Loucy (cell line): ENCODE results near the gene DESI2.

Source experiments
- H2AFZ ChIP-seq: fragments of 200-600 bp; sonication (generic); 2 replicates; pipeline ENCODE4 v1.6.0; 2016; ENCODE audit warnings: antibody characterized with exemption, mild to moderate bottlenecking, low read length, moderate library complexity
- H3F3A ChIP-seq: fragments of 200-600 bp; 2 replicates; pipeline ENCODE4 v1.6.0; 2016; ENCODE audit warnings: antibody characterized with exemption, low read depth, mild to moderate bottlenecking
- H3K27me3 ChIP-seq: fragments of 200-600 bp; sonication (generic); 2 replicates; pipeline ENCODE4 v1.6.1; 2014; ENCODE audit warnings: low read length, mild to moderate bottlenecking; ENCODE audit not compliant: insufficient read depth, poor library complexity, severe bottlenecking
- H3K36me3 ChIP-seq: fragments of 200-600 bp; sonication (generic); 2 replicates; pipeline ENCODE4 v1.6.1; 2016; ENCODE audit warnings: low read length; ENCODE audit not compliant: insufficient read depth
- H3K4me1 ChIP-seq: fragments of 200-600 bp; sonication (generic); 2 replicates; pipeline ENCODE4 v1.5.1; 2014; ENCODE audit warnings: low read length, mild to moderate bottlenecking; ENCODE audit not compliant: insufficient read depth, poor library complexity, severe bottlenecking
- H3K4me2 ChIP-seq: fragments of 200-600 bp; sonication (generic); 2 replicates; pipeline ENCODE4 v1.6.0; 2014; ENCODE audit warnings: antibody characterized with exemption, low read length, low read depth, mild to moderate bottlenecking; ENCODE audit not compliant: poor library complexity, severe bottlenecking
- H3K4me3 ChIP-seq: fragments of 200-600 bp; sonication (generic); 2 replicates; pipeline ENCODE4 v1.5.1; 2014; ENCODE audit warnings: low read length, mild to moderate bottlenecking, mixed read lengths; ENCODE audit not compliant: poor library complexity, severe bottlenecking
- H3K79me2 ChIP-seq: fragments of 200-600 bp; sonication (generic); 2 replicates; pipeline ENCODE4 v1.6.1; 2014; ENCODE audit warnings: low read length; ENCODE audit not compliant: insufficient read depth
- H3K9ac ChIP-seq: fragments of 200-600 bp; sonication (generic); 2 replicates; pipeline ENCODE4 v1.6.0; 2014; ENCODE audit warnings: mild to moderate bottlenecking, low read depth, low read length, moderate library complexity; ENCODE audit not compliant: poor library complexity, severe bottlenecking
- H3K9me2 ChIP-seq: fragments of 200-600 bp; sonication (generic); replicated peaks from 2 replicates; pipeline ENCODE4 v1.6.1; 2016; ENCODE audit warnings: low read depth, low read length, mixed read lengths
- H3K9me3 ChIP-seq: fragments of 200-600 bp; sonication (generic); 2 replicates; pipeline ENCODE4 v1.6.1; 2014; ENCODE audit warnings: mild to moderate bottlenecking, antibody characterized with exemption, low read length, low read depth; ENCODE audit not compliant: insufficient read depth
- H4K20me1 ChIP-seq: fragments of 200-600 bp; sonication (generic); 2 replicates; pipeline ENCODE4 v1.6.0; 2014; ENCODE audit warnings: antibody characterized with exemption, low read length, mild to moderate bottlenecking; ENCODE audit not compliant: insufficient read depth, poor library complexity, severe bottlenecking
- CTCF ChIP-seq: fragments of 200-600 bp; sonication (generic); conservative IDR thresholded peaks from 2 replicates; pipeline ENCODE4 v1.5.1; 2014; ENCODE audit warnings: mild to moderate bottlenecking, antibody characterized with exemption, low read length
- EZH2phosphoT487 ChIP-seq: fragments of 200-600 bp; IDR thresholded peaks from 2 replicates; pipeline ENCODE4 v1.6.1; 2018; ENCODE audit warnings: antibody characterized with exemption, mild to moderate bottlenecking, moderate library complexity, borderline replicate concordance

Gene DESI2

GRCh38 chr1:244713332-244713731 lies 60.4 kb downstream of the DESI2 start:
- no peaks in the 10 kb centered on the region for H3K9me2 ChIP-seq
- TF ChIP-seq EZH2phosphoT487 = no peak

GRCh38 chr1:244727871-244728474 lies 75.0 kb downstream of the DESI2 start:
- Histone ChIP-seq H3K4me3 (no peak overlapping the region), H3K79me2 (no peaks in the 10 kb centered on the region), H2AFZ (no peak overlapping the region), H3K4me1 (peaks cover 8% of the 10 kb centered on the region), H3K9me2 (no peaks in the 10 kb centered on the region), H4K20me1 (no peaks in the 10 kb centered on the region), H3F3A (no peaks in the 10 kb centered on the region), H3K27me3 (peaks cover 5% of the 10 kb centered on the region), H3K4me2 (no peak overlapping the region), H3K36me3 (no peaks in the 10 kb centered on the region), H3K9ac (no peak overlapping the region), H3K9me3 (no peaks in the 10 kb centered on the region)
- TF ChIP-seq EZH2phosphoT487 (no peak), CTCF (no peak)

More at GRCh38 chr1:244713332-244713731, 60.4 kb downstream of the DESI2 start:
- Histone ChIP-seq H3K9ac (no peak overlapping the region), H3K4me2 (no peak overlapping the region), H3K4me1 (peaks cover 4% of the 10 kb centered on the region), H3K36me3 (no peaks in the 10 kb centered on the region), H3F3A (no peaks in the 10 kb centered on the region), H4K20me1 (no peaks in the 10 kb centered on the region), H3K79me2 (no peaks in the 10 kb centered on the region), H3K9me3 (no peaks in the 10 kb centered on the region), H3K27me3 (no peaks in the 10 kb centered on the region), H3K4me3 (no peak overlapping the region), H2AFZ (no peak overlapping the region)

GRCh38 chr1:244730153-244730933 lies 77.4 kb downstream of the DESI2 start:
- Histone ChIP-seq H3K9me3 (no peaks in the 10 kb centered on the region), H4K20me1 (no peaks in the 10 kb centered on the region), H3K4me3 (peak overlapping the region; percentile 74), H3K9ac (peak overlapping the region; percentile 67), H3K36me3 (no peaks in the 10 kb centered on the region), H3K79me2 (no peaks in the 10 kb centered on the region), H3F3A (no peaks in the 10 kb centered on the region), H2AFZ (peak overlapping the region; percentile 78), H3K4me2 (peak overlapping the region; percentile 85), H3K9me2 (no peaks in the 10 kb centered on the region), H3K4me1 (peaks cover 8% of the 10 kb centered on the region), H3K27me3 (peaks cover 5% of the 10 kb centered on the region)
- TF ChIP-seq EZH2phosphoT487 = no peak
- no peak for TF ChIP-seq CTCF
